HFFc6 (cell line): ENCODE measurements around the gene RPH3AL. TPM values are rescaled to one million over a fixed set of nuclear protein-coding genes. Genes with fewer than 3 reads are reported as not detected.
"Not testable (repeated sequence)": the region's sequence is repeated elsewhere in the genome, so short reads cannot be mapped to it uniquely, and the experiment has no call there.

Source experiments
- DNase-seq: peaks from one replicate; pipeline ENCODE4 v3.0.0-alpha.2; 2018
- H3K27ac Mint-ChIP-seq: 2 replicates; pipeline ENCODE4 v1.8.0; 2020; ENCODE audit warnings: mild to moderate bottlenecking, mixed read lengths
- H3K27me3 Mint-ChIP-seq: 2 replicates; pipeline ENCODE4 v1.8.0; 2021; ENCODE audit warnings: mild to moderate bottlenecking, moderate library complexity, mixed read lengths; ENCODE audit not compliant: insufficient read depth
- H3K36me3 Mint-ChIP-seq: 2 replicates; pipeline ENCODE4 v1.8.0; 2021; ENCODE audit warnings: low read depth, mixed read lengths
- H3K4me1 Mint-ChIP-seq: 2 replicates; pipeline ENCODE4 v1.8.0; 2020; ENCODE audit warnings: low read depth, mixed read lengths
- H3K4me3 Mint-ChIP-seq: 2 replicates; pipeline ENCODE4 v1.8.0; 2020; ENCODE audit warnings: mild to moderate bottlenecking, moderate library complexity, mixed read lengths
- H3K9me3 Mint-ChIP-seq: 2 replicates; pipeline ENCODE4 v1.8.0; 2020; ENCODE audit warnings: mild to moderate bottlenecking, mixed read lengths
- CTCF ChIP-seq: fragments of 200-600 bp; sonication (generic); IDR thresholded peaks from 2 replicates; pipeline ENCODE4 v1.5.0; 2021; ENCODE audit warnings: antibody characterized with exemption, mild to moderate bottlenecking
- total RNA-seq, 6 experiments: library from RNA; stranded (reverse); fragmentation: NEBNext Ultra II Directional; extraction: Animal tissue kit (Norgen Biotek cat#: 25700); gene quantifications; 2 replicates in 1 of 6; 3 replicates in 5 of 6; pipeline ENCODE4 v1.2.3, GENCODE V29; 2021

Gene RPH3AL
- total RNA-seq, 6 experiments from 2014 or later, result 1.4 to 2.4 (median 2.0) TPM

- Mint-ChIP-seq H3K4me1 (no peaks in the 10 kb centered on the region), H3K4me3 (no peak overlapping the region), H3K36me3 (no peaks in the 10 kb centered on the region), H3K27me3 (peaks cover 24% of the 10 kb centered on the region), H3K27ac (no peak overlapping the region), H3K9me3 (no peaks in the 10 kb centered on the region)
- no peak for TF ChIP-seq CTCF
- no peak for DNase-seq
Measured at GRCh38 chr17:172401-172800, 180.2 kb downstream of the RPH3AL start.

GRCh38 chr17:171871-172270 is 180.7 kb downstream of the RPH3AL start:
- Mint-ChIP-seq H3K27me3 (peaks cover 23% of the 10 kb centered on the region), H3K4me3 (no peak overlapping the region), H3K36me3 (no peaks in the 10 kb centered on the region), H3K9me3 (no peaks in the 10 kb centered on the region), H3K4me1 (no peaks in the 10 kb centered on the region), H3K27ac (no peak overlapping the region)
- TF ChIP-seq CTCF, result no peak
- DNase-seq, result no peak

GRCh38 chr17:170130-170670 is 182.4 kb downstream of the RPH3AL start:
- no peak overlapping the region for H3K27ac Mint-ChIP-seq

GRCh38 chr17:168614-169013 is 184.0 kb downstream of the RPH3AL start:
- H3K4me3 Mint-ChIP-seq, H3K27ac Mint-ChIP-seq, H3K4me1 Mint-ChIP-seq, H3K9me3 Mint-ChIP-seq, H3K36me3 Mint-ChIP-seq, DNase-seq: not testable (repeated sequence)
- H3K27me3 Mint-ChIP-seq, result peaks cover 21% of the 10 kb centered on the region

More at GRCh38 chr17:170130-170670, 182.4 kb downstream of the RPH3AL start:
- Mint-ChIP-seq H3K4me1 (no peaks in the 10 kb centered on the region), H3K9me3 (no peaks in the 10 kb centered on the region), H3K36me3 (no peaks in the 10 kb centered on the region), H3K27me3 (peaks cover 30% of the 10 kb centered on the region), H3K4me3 (no peak overlapping the region)
- DNase-seq, result no peak
- no peak for TF ChIP-seq CTCF

GRCh38 chr17:165939-166338 is 186.7 kb downstream of the RPH3AL start:
- no peak for TF ChIP-seq CTCF
- no peaks in the 10 kb centered on the region for H3K36me3 Mint-ChIP-seq
- no peaks in the 10 kb centered on the region for H3K9me3 Mint-ChIP-seq
- DNase-seq, result no peak
- H3K4me3 Mint-ChIP-seq, result no peak overlapping the region
- no peaks in the 10 kb centered on the region for H3K4me1 Mint-ChIP-seq
- no peak overlapping the region for H3K27ac Mint-ChIP-seq
- peaks cover 36% of the 10 kb centered on the region for H3K27me3 Mint-ChIP-seq

- Mint-ChIP-seq H3K4me3 (no peak overlapping the region), H3K9me3 (no peaks in the 10 kb centered on the region), H3K4me1 (no peaks in the 10 kb centered on the region), H3K36me3 (no peaks in the 10 kb centered on the region), H3K27me3 (peaks cover 41% of the 10 kb centered on the region), H3K27ac (no peak overlapping the region)
- peak; percentile 34 for DNase-seq
- TF ChIP-seq CTCF, result peak; percentile 65
Measured at GRCh38 chr17:164303-165235, 188.0 kb downstream of the RPH3AL start.
